Endothelial cell (in vitro differentiated cells): ENCODE data around the gene FBXW7. TPM values are rescaled to one million over a fixed set of nuclear protein-coding genes. Genes with fewer than 3 reads are reported as not detected.

Experiments used
- DNase-seq: peaks from one replicate; pipeline ENCODE4 v3.0.0; 2021; ENCODE audit warnings: low spot score
- H3K27ac Mint-ChIP-seq: one replicate; pipeline ENCODE4 v1.8.0; 2021; ENCODE audit warnings: mixed read lengths, inconsistent platforms; ENCODE audit not compliant: unreplicated experiment
- H3K27me3 Mint-ChIP-seq: one replicate; pipeline ENCODE4 v1.8.0; 2021; ENCODE audit warnings: mild to moderate bottlenecking, moderate library complexity, mixed read lengths, inconsistent platforms; ENCODE audit not compliant: unreplicated experiment
- H3K36me3 Mint-ChIP-seq: one replicate; pipeline ENCODE4 v1.8.0; 2021; ENCODE audit warnings: mild to moderate bottlenecking, low read depth, mixed read lengths, inconsistent platforms; ENCODE audit not compliant: unreplicated experiment
- H3K4me1 Mint-ChIP-seq: one replicate; pipeline ENCODE4 v1.8.0; 2021; ENCODE audit warnings: mild to moderate bottlenecking, mixed read lengths, inconsistent platforms; ENCODE audit not compliant: unreplicated experiment
- H3K4me3 Mint-ChIP-seq: one replicate; pipeline ENCODE4 v1.8.0; 2021; ENCODE audit warnings: mild to moderate bottlenecking, mixed read lengths, inconsistent platforms; ENCODE audit not compliant: unreplicated experiment
- H3K9me3 Mint-ChIP-seq: one replicate; pipeline ENCODE4 v1.8.0; 2021; ENCODE audit warnings: mixed read lengths, inconsistent platforms; ENCODE audit not compliant: unreplicated experiment
- CTCF ChIP-seq: fragments of 200-600 bp; sonication (generic); IDR thresholded peaks from one replicate; pipeline ENCODE4 v1.5.0; 2021; ENCODE audit warnings: antibody characterized with exemption; ENCODE audit not compliant: unreplicated experiment
- total RNA-seq: library from RNA; stranded (reverse); fragmentation: NEBNext Ultra II Directional; extraction: Animal tissue kit (Norgen Biotek cat#: 25700); gene quantifications from one replicate; pipeline ENCODE4 v1.2.1, GENCODE V29; 2021; ENCODE audit not compliant: unreplicated experiment

FBXW7 gene
- total RNA-seq, 1 donor from 2014 or later = 44.7 TPM

- no peak for DNase-seq
- H3K4me1 Mint-ChIP-seq = peaks cover 13% of the 10 kb centered on the region
- H3K36me3 Mint-ChIP-seq = no peaks in the 10 kb centered on the region
- no peak for TF ChIP-seq CTCF
- no peaks in the 10 kb centered on the region for H3K9me3 Mint-ChIP-seq
- no peaks in the 10 kb centered on the region for H3K27me3 Mint-ChIP-seq
- no peak overlapping the region for H3K27ac Mint-ChIP-seq
- no peak overlapping the region for H3K4me3 Mint-ChIP-seq
Observed at GRCh38 chr4:152516156-152516555, 19.7 kb downstream of the FBXW7 start.

GRCh38 chr4:152515678-152516077, 20.2 kb downstream of the FBXW7 start:
- Mint-ChIP-seq H3K9me3 (no peaks in the 10 kb centered on the region), H3K4me3 (no peak overlapping the region), H3K36me3 (no peaks in the 10 kb centered on the region), H3K27ac (no peak overlapping the region), H3K4me1 (peaks cover 13% of the 10 kb centered on the region), H3K27me3 (no peaks in the 10 kb centered on the region)
- TF ChIP-seq CTCF = no peak
- no peak for DNase-seq

GRCh38 chr4:152514356-152514755, 21.5 kb downstream of the FBXW7 start:
- Mint-ChIP-seq H3K27me3 (no peaks in the 10 kb centered on the region), H3K4me3 (no peak overlapping the region), H3K4me1 (peaks cover 13% of the 10 kb centered on the region), H3K9me3 (no peaks in the 10 kb centered on the region), H3K36me3 (no peaks in the 10 kb centered on the region), H3K27ac (no peak overlapping the region)
- TF ChIP-seq CTCF = no peak
- DNase-seq = no peak

- no peak for DNase-seq
- no peak for TF ChIP-seq CTCF
- Mint-ChIP-seq H3K36me3 (no peaks in the 10 kb centered on the region), H3K4me3 (no peak overlapping the region), H3K9me3 (no peaks in the 10 kb centered on the region), H3K4me1 (peaks cover 13% of the 10 kb centered on the region), H3K27me3 (no peaks in the 10 kb centered on the region), H3K27ac (no peak overlapping the region)
Observed at GRCh38 chr4:152513078-152513477, 22.8 kb downstream of the FBXW7 start.

- peaks cover 13% of the 10 kb centered on the region for H3K4me1 Mint-ChIP-seq
- no peaks in the 10 kb centered on the region for H3K36me3 Mint-ChIP-seq
- no peaks in the 10 kb centered on the region for H3K9me3 Mint-ChIP-seq
- H3K27ac Mint-ChIP-seq = no peak overlapping the region
- no peak for DNase-seq
- no peak overlapping the region for H3K4me3 Mint-ChIP-seq
- H3K27me3 Mint-ChIP-seq = no peaks in the 10 kb centered on the region
- TF ChIP-seq CTCF = no peak
Observed at GRCh38 chr4:152512483-152512882, 23.4 kb downstream of the FBXW7 start.
